GM12878 (cell line): ENCODE measurements around the gene DNAAF3.

Source experiments
- BCL11A ChIP-seq: IDR thresholded peaks from 2 replicates; pipeline ENCODE4 v1.6.1; 2011; ENCODE audit warnings: low read depth, low read length
- ZNF274 ChIP-seq: IDR thresholded peaks from one replicate; pipeline ENCODE4 v1.8.0; 2011; ENCODE audit not compliant: insufficient read length, insufficient read depth

GRCh38 chr19:55114566-55115145 is 51.8 kb downstream of the DNAAF3 start:
- TF ChIP-seq ZNF274 (no peak), BCL11A (no peak)
